Activated CD8-positive, alpha-beta T cell treated with anti-CD3 and anti-CD28 coated beads, Interleukin-2, amount 10 ng/mL, durations not matched to agents 7 days and 5 days (primary cell): ENCODE results near the gene SRPK3. TPM values are rescaled to one million over a fixed set of nuclear protein-coding genes. Genes with fewer than 3 reads are reported as not detected.

ENCODE experiments used
- total RNA-seq, 2 experiments: library from RNA; stranded (reverse); gene quantifications; one replicate each; pipeline ENCODE4 v1.2.3, GENCODE V29; 2021

The SRPK3 gene
- total RNA-seq, 2 experiments from 2014 or later = not detected

Other genes starting within 250 kb of the SRPK3 start
- gene CCNQ, start 181.9 kb upstream of the SRPK3 start, total RNA-seq = 10 to 100 TPM; 23.9 to 24.5 TPM
- gene DUSP9, start 133.8 kb upstream of the SRPK3 start, total RNA-seq = not detected
- under 1 TPM; 0.16 to 0.58 TPM for gene PNCK, start 107.2 kb upstream of the SRPK3 start, total RNA-seq
- gene SLC6A8, start 93.1 kb upstream of the SRPK3 start, total RNA-seq = 1 to 10 TPM in 1 of 2 experiments, under 1 TPM in 1; 0.82 to 1.3 TPM
- 100 to 1,000 TPM; 155 to 158 TPM for gene BCAP31, start 56.7 kb upstream of the SRPK3 start, total RNA-seq
- gene ABCD1, start 56.2 kb upstream of the SRPK3 start, total RNA-seq = 10 to 100 TPM; 14.6 to 15.9 TPM
- 1 to 10 TPM in 1 of 2 experiments, under 1 TPM in 1; 0.83 to 1.4 TPM for gene PLXNB3, start 16.8 kb upstream of the SRPK3 start, total RNA-seq
- gene IDH3G, start 13.3 kb downstream of the SRPK3 start, total RNA-seq = 10 to 100 TPM; 63.2 to 66.9 TPM
- 100 to 1,000 TPM; 182 to 190 TPM for gene SSR4, start 13.6 kb downstream of the SRPK3 start, total RNA-seq
- under 1 TPM; 0.10 to 0.16 TPM for gene PDZD4, start 49.5 kb downstream of the SRPK3 start, total RNA-seq
- 1 to 10 TPM; 7.1 to 7.5 TPM for gene L1CAM, start 105.1 kb downstream of the SRPK3 start, total RNA-seq
- gene AVPR2, start 123.6 kb downstream of the SRPK3 start, total RNA-seq = not detected
- gene ARHGAP4, start 145.2 kb downstream of the SRPK3 start, total RNA-seq = 100 to 1,000 TPM; 317 to 324 TPM
- gene NAA10, start 154.0 kb downstream of the SRPK3 start, total RNA-seq = 100 to 1,000 TPM in 1 of 2 experiments, 10 to 100 TPM in 1; 98.9 to 106 TPM
- 10 to 100 TPM; 12.1 to 13.6 TPM for gene RENBP, start 163.6 kb downstream of the SRPK3 start, total RNA-seq
- 100 to 1,000 TPM; 141 to 146 TPM for gene HCFC1, start 190.8 kb downstream of the SRPK3 start, total RNA-seq
- gene TMEM187, start 191.7 kb downstream of the SRPK3 start, total RNA-seq = 1 to 10 TPM; 5.9 to 6.2 TPM
- gene IRAK1, start 238.9 kb downstream of the SRPK3 start, total RNA-seq = 100 to 1,000 TPM; 164 to 165 TPM